ENCODE results near the gene GNA15.
A peak's percentile ranks its signal among the peaks of the same experiment; 100 is the strongest.
"Not testable (repeated sequence)": the region's sequence is repeated elsewhere in the genome, so short reads cannot be mapped to it uniquely, and the experiment has no call there.

Gene GNA15

DNA sequence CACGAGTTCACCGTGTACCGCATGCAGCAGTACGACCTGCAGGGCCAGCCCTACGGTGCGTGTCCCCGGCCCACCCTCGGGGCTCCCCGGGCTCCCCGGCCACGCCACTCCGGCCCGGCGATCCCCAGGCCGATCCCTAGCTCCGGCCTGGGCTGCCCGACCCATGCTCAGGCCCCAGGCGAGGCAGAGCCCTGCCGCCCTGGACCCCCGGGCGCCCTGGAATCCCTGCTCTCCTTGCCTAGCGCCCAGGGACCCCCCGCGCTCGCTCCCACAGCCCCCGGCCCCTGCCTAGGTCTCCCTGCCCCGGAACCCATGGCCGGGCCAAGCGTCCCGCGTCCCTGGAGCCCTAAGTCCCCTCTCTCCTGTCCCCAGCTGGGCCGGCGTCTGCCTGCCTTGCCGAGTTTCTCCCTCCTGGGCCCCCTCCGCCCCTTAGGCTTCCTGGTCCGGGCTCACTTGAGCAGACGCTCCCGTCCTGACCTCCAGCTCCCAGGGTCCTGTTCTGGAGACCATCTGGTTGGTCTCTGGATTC lies 50.4 kb downstream of the GNA15 start:
- DNase-seq (ENCODE audit: low read depth), result no peak
- H3K4me3 ChIP-seq (ENCODE audit: low read depth, low read length), result peak overlapping the region; percentile 92

DNA sequence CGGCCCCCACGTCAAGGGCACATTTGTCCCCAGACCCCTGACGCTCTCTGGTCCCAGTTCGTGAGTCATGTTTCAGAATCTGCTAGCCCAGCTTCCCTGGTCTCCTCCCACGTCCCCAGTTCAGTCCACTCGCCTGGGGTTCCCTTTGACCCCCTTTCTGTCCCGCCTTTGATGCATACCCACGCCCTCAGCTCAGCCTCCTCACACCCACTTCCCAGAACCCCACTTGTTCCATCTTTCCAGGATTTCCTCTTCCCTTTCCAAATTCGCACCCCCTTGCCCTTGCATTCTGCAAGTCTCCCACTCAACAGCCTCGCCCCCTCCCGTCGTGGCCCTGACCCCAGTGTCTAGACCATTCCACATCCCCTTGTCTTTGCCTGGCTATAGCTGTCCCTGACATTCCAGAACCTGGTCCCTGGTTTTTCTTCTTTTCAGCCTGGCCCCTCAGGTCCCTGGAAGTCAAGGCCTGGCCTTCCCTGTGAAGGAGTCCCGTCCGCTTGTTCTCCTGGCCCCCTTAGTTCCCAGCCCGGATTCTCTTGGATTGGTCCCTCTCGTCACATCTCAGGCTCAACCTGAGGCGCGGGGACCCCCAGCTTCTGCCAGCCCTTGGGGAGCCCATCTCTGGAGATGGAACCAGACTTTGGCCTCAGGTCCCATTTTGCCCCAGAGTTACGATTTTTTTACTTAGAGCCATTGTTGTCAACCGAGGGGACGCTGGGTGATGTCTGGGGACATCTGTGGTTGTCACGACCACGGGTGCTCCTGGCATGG lies 51.2 kb downstream of the GNA15 start:
- no peak for DNase-seq (ENCODE audit: low read depth)
- H3K4me3 ChIP-seq (ENCODE audit: low read depth, low read length), result peak overlapping the region; percentile 92

DNA sequence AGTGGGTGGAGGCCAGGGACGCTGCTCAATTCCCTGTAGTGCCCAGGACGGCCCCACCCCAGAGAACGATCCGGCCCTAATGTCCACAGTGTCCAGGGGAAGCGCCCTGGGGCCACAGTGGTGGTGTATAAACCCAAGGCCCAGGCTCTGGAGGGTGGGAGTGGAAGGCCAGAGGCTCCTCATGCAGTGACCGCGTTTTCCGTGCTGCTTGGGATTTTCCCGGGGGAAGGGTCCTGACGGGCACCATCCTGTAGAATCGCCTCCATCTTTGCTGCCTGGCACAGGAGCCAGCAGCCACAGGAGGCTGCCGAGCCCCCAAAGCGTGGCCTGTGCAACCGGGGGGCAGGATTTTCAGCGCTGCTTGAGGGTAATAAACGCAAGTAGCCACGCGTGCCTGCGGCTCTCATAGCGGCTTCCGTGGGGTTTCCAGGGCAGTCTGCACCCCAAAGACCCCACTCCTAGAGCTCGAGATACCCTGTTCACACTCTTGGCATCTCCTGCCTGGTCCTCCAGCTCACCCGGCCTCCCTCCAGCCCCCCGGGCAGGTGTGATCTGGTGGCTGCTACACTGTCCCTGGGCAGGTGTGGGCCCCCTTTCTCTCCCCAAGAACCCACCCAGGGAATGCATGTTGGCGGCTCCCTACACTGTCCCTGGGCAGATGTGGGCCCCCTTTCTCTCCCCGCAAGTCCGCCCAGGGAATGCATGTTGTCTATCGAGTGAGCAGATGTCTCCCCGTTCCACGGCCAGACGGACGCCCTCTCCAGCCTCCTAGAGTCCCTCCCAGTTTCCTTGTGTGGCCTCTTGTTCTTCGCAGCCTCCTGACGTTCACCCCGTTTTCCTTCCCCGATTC lies 52.1 kb downstream of the GNA15 start:
- no peak overlapping the region for H3K4me3 ChIP-seq (ENCODE audit: low read depth, low read length)
- no peak for DNase-seq (ENCODE audit: low read depth)

DNA sequence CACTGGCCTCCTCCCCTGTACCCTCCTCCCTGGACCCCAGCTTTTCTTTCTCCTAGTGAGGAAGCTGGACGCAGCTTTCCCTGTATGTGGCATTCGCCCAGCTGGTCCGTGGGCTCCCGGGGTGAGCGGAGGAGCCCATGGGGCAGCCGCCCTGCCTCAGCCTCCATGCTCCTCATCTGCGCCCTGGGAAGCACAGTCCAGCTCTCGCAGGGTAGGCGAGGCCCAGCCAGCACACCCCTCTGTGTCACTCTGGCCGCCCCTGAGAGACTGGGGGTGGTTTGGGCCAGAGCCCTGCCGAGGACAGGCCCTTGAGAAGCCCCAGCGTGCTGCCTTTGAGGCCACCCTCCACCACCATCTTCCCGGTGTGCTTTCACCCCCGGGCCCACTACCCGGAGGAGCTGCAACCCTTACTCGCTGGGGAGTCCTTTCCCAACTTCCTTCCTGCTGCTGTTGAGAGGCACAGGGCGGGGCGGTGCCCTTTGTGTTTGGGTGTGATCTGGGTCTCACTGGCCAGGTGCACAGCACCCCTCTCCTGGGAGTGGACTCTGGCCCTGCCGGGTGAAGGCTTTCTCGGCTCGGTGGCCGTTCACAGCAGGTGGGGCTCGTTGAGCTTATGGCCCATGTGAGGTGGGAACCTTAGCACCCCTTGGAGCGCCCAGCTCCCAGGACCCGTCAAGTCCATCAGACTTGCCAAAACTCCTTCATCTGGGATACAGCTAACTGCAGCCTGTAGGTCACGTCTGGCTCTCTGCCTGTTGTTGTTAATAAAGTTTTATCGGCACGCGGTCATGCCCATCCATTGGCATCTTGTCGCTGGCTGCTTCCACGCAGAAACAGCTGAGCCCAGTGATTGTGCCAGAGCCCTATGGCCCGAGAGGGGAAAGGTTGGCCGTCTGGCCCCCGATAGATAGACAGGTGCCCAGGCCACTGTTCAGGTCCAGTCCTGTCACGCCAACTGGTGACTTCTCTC lies 53.1 kb downstream of the GNA15 start:
- H3K4me3 ChIP-seq (ENCODE audit: low read depth, low read length), result no peak overlapping the region
- no peak for DNase-seq (ENCODE audit: low read depth)

DNA sequence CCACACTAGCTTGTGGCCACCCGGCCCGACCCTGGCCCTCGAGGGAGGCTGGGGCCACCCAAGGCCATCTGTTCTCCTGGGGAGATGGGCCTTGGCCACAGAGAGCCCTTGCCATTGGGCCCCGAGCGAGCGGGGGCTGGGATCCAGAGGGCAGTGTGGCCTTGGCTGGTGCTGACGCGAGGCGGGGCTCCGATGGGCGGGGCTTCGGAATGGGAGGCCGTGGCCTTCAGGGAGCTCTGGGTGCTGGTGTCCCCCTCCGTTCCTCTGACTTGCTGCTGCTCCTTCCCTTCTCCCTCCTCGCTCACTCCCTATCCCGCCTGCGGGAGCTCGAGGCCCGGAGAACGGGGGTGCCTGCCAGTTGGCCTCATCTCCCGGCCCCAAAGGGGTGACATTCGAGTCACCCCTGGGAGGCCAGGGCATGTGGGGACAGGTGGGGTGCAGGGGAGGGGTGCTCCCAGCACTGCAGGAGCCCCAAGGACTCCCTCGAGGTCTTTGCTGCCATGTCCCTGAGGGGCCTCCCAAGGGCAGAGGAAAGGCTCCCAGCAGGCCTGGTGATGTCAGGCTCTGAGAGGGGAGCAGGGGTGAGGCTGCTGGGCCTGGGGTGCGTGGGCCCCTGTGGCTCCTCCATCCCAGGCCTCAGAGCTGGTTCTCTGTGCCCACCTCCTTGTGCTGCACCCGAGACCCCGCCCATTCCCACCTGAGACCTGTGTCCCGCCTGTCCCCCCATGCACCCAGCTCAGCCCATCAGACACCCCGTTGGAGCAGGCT lies 54.1 kb downstream of the GNA15 start:
- no peak overlapping the region for H3K4me3 ChIP-seq (ENCODE audit: low read depth, low read length)
- no peak for DNase-seq (ENCODE audit: low read depth)

DNA sequence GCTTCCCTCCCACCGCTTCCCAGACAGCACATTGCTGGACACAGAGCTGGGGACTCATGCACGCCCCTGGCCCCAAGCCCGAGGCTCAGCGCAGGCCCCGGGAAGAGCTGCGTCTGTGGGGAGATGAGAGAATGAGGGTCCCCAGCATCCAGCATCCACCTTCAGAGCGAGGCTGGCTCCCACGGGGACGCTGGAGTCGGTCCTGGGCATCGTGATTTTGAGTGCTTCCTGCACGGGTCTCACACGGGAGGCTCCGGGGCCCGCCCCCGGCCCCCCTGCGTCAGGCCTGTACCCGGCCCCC lies 54.6 kb downstream of the GNA15 start:
- no peak for DNase-seq (ENCODE audit: low read depth)
- no peak overlapping the region for H3K4me3 ChIP-seq (ENCODE audit: low read depth, low read length)

DNA sequence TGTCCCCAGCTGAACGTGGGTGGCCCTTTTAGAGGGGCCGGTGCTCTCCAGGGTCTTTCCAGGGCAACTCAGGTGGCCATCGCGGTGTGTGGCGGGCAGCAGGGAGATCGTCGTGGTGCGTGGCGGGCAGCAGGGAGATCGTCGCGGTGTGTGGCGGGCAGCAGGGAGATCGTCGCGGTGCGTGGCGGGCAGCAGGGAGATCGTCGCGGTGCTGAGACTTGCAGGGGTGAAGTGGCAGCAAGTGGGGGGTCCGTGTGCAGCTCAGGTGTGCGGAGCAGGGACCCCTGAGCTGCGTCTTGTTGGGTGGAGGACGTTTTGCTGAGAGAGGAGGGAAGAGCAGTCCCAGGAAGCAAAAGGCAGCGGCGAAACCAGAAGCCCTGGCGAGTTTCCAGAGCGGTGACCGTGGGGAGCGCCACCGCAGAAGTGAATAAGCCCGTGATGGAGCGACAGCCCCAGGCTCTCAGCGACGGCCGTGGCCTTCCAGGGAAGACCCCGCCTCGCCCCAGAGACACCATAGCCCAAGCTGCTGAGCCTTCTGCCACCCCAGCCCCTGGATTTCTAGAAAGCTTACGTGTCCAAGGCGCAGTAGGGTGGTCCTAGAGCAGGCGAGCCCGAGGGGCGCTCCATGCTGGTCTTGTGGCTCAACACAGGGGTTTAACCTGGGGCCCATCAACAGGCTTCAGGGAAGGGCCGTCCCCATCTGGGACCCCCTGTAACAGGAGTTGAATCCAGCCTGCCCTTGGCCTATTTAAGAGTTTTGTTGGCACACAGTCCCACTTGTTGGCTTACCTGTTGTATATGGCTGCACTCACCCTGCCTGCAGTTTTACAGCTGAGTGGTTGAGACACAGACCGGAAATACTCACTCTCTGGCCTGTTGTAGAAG lies 55.3 kb downstream of the GNA15 start:
- DNase-seq (ENCODE audit: low read depth), result no peak
- no peak overlapping the region for H3K4me3 ChIP-seq (ENCODE audit: low read depth, low read length)

DNA sequence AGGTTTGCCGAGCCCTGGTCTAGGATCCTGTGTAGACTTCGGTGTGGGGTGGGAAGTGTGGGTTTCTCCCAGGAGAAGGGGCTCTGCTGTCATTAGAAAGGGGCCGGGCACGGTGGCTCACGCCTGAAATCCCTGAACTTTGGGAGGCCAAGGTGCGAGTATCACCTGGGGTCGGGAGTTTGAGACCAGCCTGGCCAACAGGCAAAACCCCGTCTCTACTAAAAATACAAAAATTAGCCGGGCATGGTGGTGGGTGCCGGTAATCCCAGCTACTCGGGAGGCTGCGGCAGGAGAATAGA lies 55.9 kb downstream of the GNA15 start:
- H3K4me3 ChIP-seq (ENCODE audit: low read depth, low read length); DNase-seq (ENCODE audit: low read depth): not testable (repeated sequence)

DNA sequence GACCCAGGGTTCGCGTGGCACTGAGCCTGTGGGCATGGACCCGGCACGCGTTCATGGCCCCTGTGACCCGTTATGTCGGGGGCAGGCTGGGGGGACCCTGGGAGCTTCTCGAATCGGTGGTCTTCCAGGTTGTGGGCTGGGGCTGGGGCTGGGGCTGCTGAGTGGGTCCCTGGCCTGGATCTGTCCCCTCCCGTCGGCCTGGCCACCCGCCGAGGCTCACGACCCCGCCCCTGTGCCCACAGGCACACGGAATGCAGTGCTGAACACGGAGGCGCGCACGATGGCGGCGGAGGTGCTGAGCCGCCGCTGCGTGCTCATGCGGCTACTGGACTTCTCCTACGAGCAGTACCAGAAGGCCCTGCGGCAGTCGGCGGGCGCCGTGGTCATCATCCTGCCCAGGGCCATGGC lies 56.4 kb downstream of the GNA15 start:
- DNase-seq (ENCODE audit: low read depth), result no peak
- no peak overlapping the region for H3K4me3 ChIP-seq (ENCODE audit: low read depth, low read length)

DNA sequence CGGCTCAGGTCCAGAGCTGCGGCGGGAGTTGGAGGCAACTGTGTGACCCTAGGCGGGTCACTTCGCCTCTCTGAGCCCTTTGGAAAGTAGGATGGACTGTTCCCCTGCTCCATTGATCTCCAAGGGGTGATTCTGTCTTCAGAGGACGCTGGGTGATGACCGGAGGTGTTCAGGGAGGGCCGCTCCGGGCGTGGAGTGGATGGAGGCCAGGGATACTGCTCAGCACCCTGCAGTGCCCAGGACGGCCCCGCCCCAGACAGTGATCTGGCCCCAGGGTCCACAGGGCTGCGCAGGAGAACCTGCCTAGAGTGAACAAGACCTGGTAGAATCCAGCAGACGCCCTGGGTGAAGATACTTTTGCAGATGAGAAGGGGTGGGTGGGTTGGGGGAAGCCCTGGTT lies 56.9 kb downstream of the GNA15 start:
- no peak overlapping the region for H3K4me3 ChIP-seq (ENCODE audit: low read depth, low read length)
- no peak for DNase-seq (ENCODE audit: low read depth)

DNA sequence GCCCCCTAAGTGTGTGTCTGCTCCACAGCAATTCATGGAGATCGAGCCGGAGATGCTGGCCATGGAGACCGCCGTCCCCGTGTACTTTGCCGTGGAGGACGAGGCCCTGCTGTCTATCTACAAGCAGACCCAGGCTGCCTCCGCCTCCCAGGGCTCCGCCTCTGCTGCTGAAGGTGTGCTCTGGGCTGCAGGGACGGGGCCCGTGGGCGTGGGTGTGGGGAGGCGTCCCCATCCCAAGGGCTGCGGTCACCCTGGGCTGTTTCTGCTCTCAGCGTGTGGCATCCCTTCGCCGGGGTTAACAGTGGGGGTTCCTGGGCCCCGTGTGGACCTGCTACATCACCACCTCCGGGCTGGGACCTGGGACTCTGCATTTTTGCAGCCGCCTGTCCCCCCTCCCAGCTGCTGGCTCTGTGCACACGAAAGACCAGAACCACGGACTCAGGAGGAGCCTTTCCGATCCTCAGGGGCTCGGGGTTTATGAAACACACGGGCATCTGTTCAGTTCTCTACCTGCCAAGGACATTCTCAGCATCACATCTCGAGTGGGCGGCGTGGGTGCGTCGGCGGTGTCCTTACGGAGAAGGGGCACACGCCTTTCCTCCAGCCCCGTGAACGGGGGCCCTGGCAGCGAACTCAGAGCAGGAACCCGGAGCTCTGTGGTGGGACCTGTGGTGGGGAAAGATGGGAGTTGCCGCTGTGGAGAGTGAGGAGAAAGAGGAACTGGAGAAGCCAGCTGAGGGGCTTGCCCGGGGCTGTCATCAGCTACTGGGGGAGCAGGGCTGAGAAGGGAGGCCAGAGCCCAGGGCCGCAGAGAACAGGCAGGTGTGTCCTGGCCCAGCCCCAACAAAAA lies 57.6 kb downstream of the GNA15 start:
- H3K4me3 ChIP-seq (ENCODE audit: low read depth, low read length), result no peak overlapping the region
- DNase-seq (ENCODE audit: low read depth), result no peak

DNA sequence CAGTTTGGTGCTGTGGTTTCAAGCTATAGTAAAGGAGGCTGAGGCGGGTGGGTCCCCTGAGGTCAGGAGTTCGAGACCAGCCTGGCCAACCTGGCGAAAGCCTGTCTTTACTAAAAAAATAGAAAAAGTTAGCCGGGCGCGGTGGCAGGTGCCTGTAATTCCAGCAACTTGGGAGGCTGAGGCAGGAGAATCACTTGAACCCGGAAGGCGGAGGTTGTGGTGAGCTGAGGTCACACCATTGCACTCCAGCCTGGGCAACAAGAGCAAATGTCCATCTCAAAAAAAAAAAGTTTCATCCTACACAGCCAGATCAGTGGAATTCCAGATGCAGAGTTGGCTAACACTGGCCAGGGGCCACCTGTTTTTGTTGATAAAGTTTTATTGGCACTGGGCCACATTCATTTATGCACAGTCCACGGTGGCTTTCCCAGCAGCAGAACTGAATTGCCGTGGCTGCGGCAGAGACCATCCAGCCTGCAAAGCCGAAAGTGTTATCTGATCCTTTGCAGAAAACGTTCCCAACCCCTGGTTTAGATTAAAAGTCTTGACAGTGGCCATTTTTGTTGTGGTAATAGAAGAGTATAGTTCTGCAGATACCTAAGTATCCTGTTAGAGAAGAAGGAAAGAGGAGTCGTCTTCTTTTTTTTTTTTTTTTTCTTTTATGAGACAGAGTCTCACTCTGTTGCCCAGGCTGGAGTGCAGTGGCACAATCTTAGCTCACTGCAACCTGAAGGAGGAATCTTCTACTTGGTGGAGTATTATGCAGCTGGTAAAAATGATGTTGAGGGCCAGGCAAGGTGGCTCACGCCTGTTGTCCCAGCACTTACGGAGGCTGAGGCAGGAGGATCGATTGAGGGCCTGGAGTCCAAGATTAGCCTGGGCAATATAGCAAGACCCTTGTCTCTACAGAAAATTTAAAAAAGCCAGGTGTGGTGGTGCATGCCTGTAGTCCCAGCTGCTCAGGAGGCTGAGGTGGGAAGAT lies 58.6 kb downstream of the GNA15 start:
- no peak overlapping the region for H3K4me3 ChIP-seq (ENCODE audit: low read depth, low read length)
- no peak for DNase-seq (ENCODE audit: low read depth)

DNA sequence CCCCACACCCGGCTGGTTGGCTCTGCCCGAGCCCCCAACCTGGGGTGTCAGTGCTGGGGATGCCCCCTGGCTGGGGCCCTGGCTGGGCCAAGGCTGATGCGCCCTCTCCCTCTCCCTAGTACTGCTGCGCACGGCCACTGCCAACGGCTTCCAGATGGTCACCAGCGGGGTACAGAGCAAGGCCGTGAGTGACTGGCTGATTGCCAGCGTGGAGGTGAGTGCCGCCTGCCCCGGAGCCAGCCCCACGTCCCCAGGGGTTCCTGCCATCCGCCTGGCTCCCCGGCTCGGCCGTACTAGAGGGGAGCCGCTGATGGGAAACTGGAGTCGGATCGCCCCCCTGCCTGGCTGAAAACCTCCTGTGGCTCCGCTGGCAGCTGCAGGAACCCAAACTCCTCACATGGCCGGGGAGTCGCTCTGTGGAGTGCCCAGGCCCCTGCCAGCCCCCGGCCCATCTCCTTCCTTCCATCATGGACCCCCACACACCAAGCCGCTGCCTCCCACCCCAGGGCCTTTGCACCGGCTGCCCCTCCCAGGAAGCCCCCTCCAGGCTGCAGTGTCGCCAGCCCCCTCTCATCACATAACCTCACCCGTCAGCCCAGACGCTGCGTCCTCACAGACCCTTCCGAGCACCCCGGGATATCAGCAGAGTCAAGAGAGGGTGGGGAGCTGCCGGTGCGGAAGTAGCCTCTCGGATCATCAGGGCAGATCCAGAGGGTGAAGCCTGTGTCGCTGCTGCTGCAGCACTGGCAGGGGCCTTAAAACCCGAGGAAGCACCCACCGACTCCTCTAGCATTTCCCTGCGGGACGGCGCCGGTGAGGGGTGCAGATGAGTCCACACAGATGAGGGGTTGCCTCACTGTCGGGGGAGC lies 60.5 kb downstream of the GNA15 start:
- H3K4me3 ChIP-seq (ENCODE audit: low read depth, low read length), result no peak overlapping the region
- no peak for DNase-seq (ENCODE audit: low read depth)

DNA sequence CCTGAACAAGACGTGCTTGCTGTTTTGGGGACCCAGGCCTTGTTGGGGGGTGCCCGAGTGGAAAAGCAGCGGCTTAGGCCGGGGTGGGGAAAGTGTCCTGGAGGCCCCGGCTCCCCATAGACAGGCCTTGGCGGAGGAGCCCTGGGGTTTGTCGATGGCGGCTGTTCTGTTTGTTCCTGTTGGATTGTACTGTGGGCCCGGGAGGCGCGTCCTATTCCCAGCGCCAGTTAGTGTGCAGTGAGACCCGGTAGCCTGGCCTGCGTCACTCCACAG lies 61.0 kb downstream of the GNA15 start:
- H3K4me3 ChIP-seq (ENCODE audit: low read depth, low read length), result no peak overlapping the region
- no peak for DNase-seq (ENCODE audit: low read depth)

DNA sequence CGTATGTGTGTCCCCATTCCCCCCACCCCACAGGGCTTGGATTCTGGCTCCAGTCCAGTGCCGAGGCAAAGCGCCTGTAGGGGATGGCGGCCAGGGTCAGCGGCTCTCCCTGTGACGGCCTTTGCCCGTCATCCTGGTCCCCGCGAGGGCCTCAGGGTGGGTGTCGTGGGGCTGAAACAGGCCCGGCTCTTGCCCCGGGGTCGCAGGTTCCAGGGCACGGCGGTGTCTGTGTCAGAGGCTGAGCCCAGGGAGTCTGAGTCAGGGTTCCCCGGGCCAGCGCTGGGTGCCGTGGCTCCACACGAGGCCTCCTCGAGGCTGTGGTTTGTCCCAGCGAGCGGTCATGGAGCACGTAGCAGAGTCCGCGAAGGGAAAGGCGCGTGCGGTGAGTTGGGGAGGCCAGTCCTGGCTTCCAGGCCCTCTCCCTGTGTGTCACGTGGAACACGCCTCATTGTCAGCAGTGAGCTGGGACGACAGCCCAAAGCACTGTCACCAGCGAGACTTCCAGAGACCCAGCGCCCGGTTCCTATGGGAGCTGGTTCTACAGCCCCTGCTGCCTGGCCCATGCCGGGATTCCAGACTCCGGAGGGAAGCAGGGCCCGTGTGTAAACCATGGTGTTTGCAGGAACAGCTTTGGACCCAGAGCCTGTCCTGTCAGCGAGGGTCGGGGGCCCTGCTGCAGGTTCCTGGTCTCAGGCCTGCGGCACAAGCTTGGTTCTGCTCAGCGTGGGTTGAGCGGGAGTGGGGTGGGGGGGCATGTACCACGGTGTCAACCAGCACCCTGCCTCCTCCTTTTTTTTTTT lies 63.3 kb downstream of the GNA15 start:
- DNase-seq (ENCODE audit: low read depth), result no peak
- no peak overlapping the region for H3K4me3 ChIP-seq (ENCODE audit: low read depth, low read length)
